DOHH2 (cell line): ENCODE results near the gene KCTD13.

Experiments used
- H3F3A ChIP-seq: fragments of 200-600 bp; sonication (generic), shearing (Covaris generic); 2 replicates; pipeline ENCODE4 v1.6.0; 2016; ENCODE audit warnings: antibody characterized with exemption, mild to moderate bottlenecking; ENCODE audit not compliant: control insufficient read depth, insufficient read depth
- H3K27ac ChIP-seq: fragments of 200-600 bp; sonication (generic); 2 replicates; pipeline ENCODE4 v1.5.1; 2014; ENCODE audit warnings: low read depth, mild to moderate bottlenecking, low read length, moderate library complexity
- H3K27me3 ChIP-seq: fragments of 200-600 bp; sonication (generic); 2 replicates; pipeline ENCODE4 v1.6.1; 2014; ENCODE audit warnings: mild to moderate bottlenecking, low read length, mixed read lengths; ENCODE audit not compliant: control insufficient read depth
- H3K36me3 ChIP-seq: fragments of 200-600 bp; sonication (generic); 2 replicates; pipeline ENCODE4 v1.6.1; 2014; ENCODE audit warnings: mild to moderate bottlenecking, low read length, moderate library complexity, mixed read lengths; ENCODE audit not compliant: control insufficient read depth
- H3K4me1 ChIP-seq: fragments of 200-600 bp; sonication (generic); 2 replicates; pipeline ENCODE4 v1.6.1; 2014; ENCODE audit warnings: mild to moderate bottlenecking, low read length, mixed read lengths; ENCODE audit not compliant: control insufficient read depth
- H3K4me2 ChIP-seq: fragments of 200-600 bp; sonication (generic); 2 replicates; pipeline ENCODE4 v1.6.0; 2014; ENCODE audit warnings: mild to moderate bottlenecking, low read length, moderate library complexity
- H3K4me3 ChIP-seq: fragments of 200-600 bp; sonication (generic); 2 replicates; pipeline ENCODE4 v1.5.1; 2014; ENCODE audit warnings: mild to moderate bottlenecking, low read length, mixed read lengths
- H3K79me2 ChIP-seq: fragments of 200-600 bp; sonication (generic); 2 replicates; pipeline ENCODE4 v1.6.1; 2014; ENCODE audit warnings: mild to moderate bottlenecking, low read length, mixed read lengths; ENCODE audit not compliant: control insufficient read depth
- H3K9me2 ChIP-seq: fragments of 200-600 bp; sonication (generic); replicated peaks from 2 replicates; pipeline ENCODE4 v1.6.1; 2014; ENCODE audit warnings: mild to moderate bottlenecking, low read length, mixed read lengths; ENCODE audit not compliant: control insufficient read depth
- H3K9me3 ChIP-seq: fragments of 200-600 bp; sonication (generic); 2 replicates; pipeline ENCODE4 v1.6.1; 2014; ENCODE audit warnings: antibody characterized with exemption, low read length, mixed read lengths; ENCODE audit not compliant: control insufficient read depth, insufficient read depth
- H4K20me1 ChIP-seq: fragments of 200-600 bp; sonication (generic); 2 replicates; pipeline ENCODE4 v1.6.0; 2014; ENCODE audit warnings: low read depth, mild to moderate bottlenecking, antibody characterized with exemption, low read length, moderate library complexity; ENCODE audit not compliant: control insufficient read depth, insufficient read depth
- CTCF ChIP-seq: fragments of 200-600 bp; sonication (generic); IDR thresholded peaks from one replicate; pipeline ENCODE4 v1.5.1; 2014; ENCODE audit warnings: antibody characterized with exemption, mild to moderate bottlenecking, low read depth, low read length; ENCODE audit not compliant: poor library complexity, severe bottlenecking
- EZH2phosphoT487 ChIP-seq: fragments of 200-600 bp; sonication (generic); IDR thresholded peaks from 2 replicates; pipeline ENCODE4 v1.6.1; 2017; ENCODE audit warnings: borderline replicate concordance, mild to moderate bottlenecking, antibody characterized with exemption, low read length, moderate library complexity, mixed read lengths

KCTD13 gene

GRCh38 chr16:29898804-29899515, 27.1 kb downstream of the KCTD13 start:
- no peaks in the 10 kb centered on the region for H3K9me2 ChIP-seq
- no peak overlapping the region for H3K27ac ChIP-seq
- no peaks in the 10 kb centered on the region for H3K79me2 ChIP-seq
- no peaks in the 10 kb centered on the region for H3K36me3 ChIP-seq
- peaks cover 10% of the 10 kb centered on the region for H3K4me1 ChIP-seq
- peak overlapping the region; percentile 76; the same call in 1 of the 2 replicates for H3K4me3 ChIP-seq
- no peaks in the 10 kb centered on the region for H3K9me3 ChIP-seq
- peaks cover 26% of the 10 kb centered on the region for H3K27me3 ChIP-seq
- no peaks in the 10 kb centered on the region for H3F3A ChIP-seq
- no peaks in the 10 kb centered on the region for H4K20me1 ChIP-seq
- H3K4me2 ChIP-seq = peak overlapping the region; percentile 87
- TF ChIP-seq EZH2phosphoT487 (no peak), CTCF (no peak)

- Histone ChIP-seq H3K27me3 (peaks cover 26% of the 10 kb centered on the region), H3K79me2 (no peaks in the 10 kb centered on the region), H3K9me2 (no peaks in the 10 kb centered on the region), H3K9me3 (no peaks in the 10 kb centered on the region), H3K4me2 (no peak overlapping the region), H3K27ac (no peak overlapping the region), H4K20me1 (no peaks in the 10 kb centered on the region), H3F3A (no peaks in the 10 kb centered on the region), H3K4me1 (peaks cover 10% of the 10 kb centered on the region), H3K36me3 (no peaks in the 10 kb centered on the region), H3K4me3 (no peak overlapping the region)
- TF ChIP-seq EZH2phosphoT487 (no peak), CTCF (no peak)
These were observed 27.8 kb downstream of the KCTD13 start for GRCh38 chr16:29898135-29898803.

- Histone ChIP-seq H3K27ac (no peak overlapping the region), H3K79me2 (no peaks in the 10 kb centered on the region), H3K4me2 (no peak overlapping the region), H3K9me2 (no peaks in the 10 kb centered on the region), H3F3A (no peaks in the 10 kb centered on the region), H4K20me1 (no peaks in the 10 kb centered on the region), H3K27me3 (peaks cover 26% of the 10 kb centered on the region), H3K9me3 (no peaks in the 10 kb centered on the region), H3K36me3 (no peaks in the 10 kb centered on the region), H3K4me1 (peaks cover 10% of the 10 kb centered on the region), H3K4me3 (no peak overlapping the region)
- no peak for TF ChIP-seq EZH2phosphoT487
- TF ChIP-seq CTCF = no peak
These were observed 28.7 kb downstream of the KCTD13 start for GRCh38 chr16:29897333-29897732.
